ENCODE results near the gene CCHCR1.

GRCh38 chr6:31115941-31116560 is 41.6 kb downstream of the CCHCR1 start:
- TF ChIP-seq CTCF (IDR thresholded peaks at IDR 0.05; ENCODE audit: poor library complexity) (no peak), EZH2 (IDR thresholded peaks at IDR 0.05; ENCODE audit: borderline replicate concordance) (no peak)

All from hepatocyte (in vitro differentiated cells).